Measurements from ENCODE around the gene MTHFD2L.

DNA sequence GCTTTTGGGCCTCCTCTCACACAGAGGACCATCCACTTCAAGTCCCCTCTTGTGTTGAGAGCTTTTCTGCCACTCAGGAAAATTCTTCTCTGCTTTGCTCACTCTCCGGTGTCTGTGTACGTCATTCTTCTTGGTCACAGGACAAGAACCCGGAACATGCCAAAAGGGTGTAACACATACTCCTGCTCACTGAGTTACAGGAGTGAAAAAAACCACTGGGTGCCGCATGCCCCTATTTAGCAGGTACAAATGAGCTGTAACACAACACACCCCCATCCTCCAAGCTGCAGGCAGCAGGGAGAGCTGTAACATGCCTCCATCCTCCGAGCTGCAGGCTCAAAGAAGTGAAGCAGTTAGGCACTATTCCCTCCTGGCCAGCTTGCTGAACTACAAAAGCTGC lies 45.9 kb upstream of the MTHFD2L start:
- no peak for TF ChIP-seq EZH2phosphoT487 (IDR thresholded peaks at IDR 0.05; ENCODE audit: borderline replicate concordance, low read length)
- TF ChIP-seq EZH2 (IDR thresholded peaks at IDR 0.05; ENCODE audit: low read length, unreplicated experiment) = no peak

Measured in PC-3 (cell line).